Muscle layer of duodenum (tissue), 2 donors: Measurements from ENCODE around the gene IFT52.

Source experiments
- H3K27ac ChIP-seq: one replicate; pipeline ENCODE4 v1.7.0; 2013; ENCODE audit warnings: mild to moderate bottlenecking, low read length
- H3K27me3 ChIP-seq: one replicate; pipeline ENCODE4 v1.7.0; 2013; ENCODE audit warnings: low read depth, mild to moderate bottlenecking, control low read depth, low read length
- H3K36me3 ChIP-seq, 2 donors: one replicate each; pipeline ENCODE4 v1.7.0; 2013; ENCODE audit warnings: low read length in 2 of 2, control low read depth in 1 of 2, mild to moderate bottlenecking in 1 of 2; ENCODE audit not compliant: insufficient read depth in 2 of 2, control insufficient read depth in 1 of 2
- H3K4me1 ChIP-seq, 2 donors: one replicate each; pipeline ENCODE4 v1.7.0; 2013; ENCODE audit warnings: low read length in 2 of 2, mild to moderate bottlenecking in 2 of 2, control low read depth in 1 of 2, moderate library complexity in 1 of 2; ENCODE audit not compliant: insufficient read depth in 2 of 2, control insufficient read depth in 1 of 2
- H3K4me3 ChIP-seq, 2 donors: one replicate each; pipeline ENCODE4 v1.7.0; 2013; ENCODE audit warnings: low read length in 2 of 2, low read depth in 1 of 2, mild to moderate bottlenecking in 1 of 2
- H3K9me3 ChIP-seq, 2 donors: one replicate each; pipeline ENCODE4 v1.7.0; 2013; ENCODE audit warnings: low read length in 2 of 2, control low read depth in 1 of 2, mild to moderate bottlenecking in 1 of 2; ENCODE audit not compliant: control insufficient read depth in 1 of 2
- donor health status: healthy.

The IFT52 gene

GRCh38 chr20:43676368-43676767 lies 85.6 kb downstream of the IFT52 start:
- Histone ChIP-seq H3K27ac (no peak overlapping the region), H3K4me3 (no peak overlapping the region), H3K9me3 (no peaks in the 10 kb centered on the region), H3K36me3 (no peaks in the 10 kb centered on the region), H3K4me1 (no peaks in the 10 kb centered on the region), H3K27me3 (no peaks in the 10 kb centered on the region)

GRCh38 chr20:43680981-43681380 lies 90.2 kb downstream of the IFT52 start:
- Histone ChIP-seq H3K4me1 (no peaks in the 10 kb centered on the region), H3K4me3 (no peak overlapping the region), H3K27ac (no peak overlapping the region), H3K36me3 (no peaks in the 10 kb centered on the region), H3K27me3 (no peaks in the 10 kb centered on the region), H3K9me3 (no peaks in the 10 kb centered on the region)

- no peak overlapping the region for H3K4me3 ChIP-seq
- H3K9me3 ChIP-seq = no peaks in the 10 kb centered on the region
- no peak overlapping the region for H3K27ac ChIP-seq
- H3K4me1 ChIP-seq = no peaks in the 10 kb centered on the region
- H3K36me3 ChIP-seq = no peaks in the 10 kb centered on the region
- H3K27me3 ChIP-seq = no peaks in the 10 kb centered on the region
Measured at GRCh38 chr20:43681468-43681942, 90.8 kb downstream of the IFT52 start.

GRCh38 chr20:43681991-43682410 lies 91.3 kb downstream of the IFT52 start:
- H3K4me3 ChIP-seq = no peak overlapping the region
- no peaks in the 10 kb centered on the region for H3K4me1 ChIP-seq
- no peaks in the 10 kb centered on the region for H3K9me3 ChIP-seq

GRCh38 chr20:43682446-43682845 lies 91.7 kb downstream of the IFT52 start:
- Histone ChIP-seq H3K27me3 (no peaks in the 10 kb centered on the region), H3K4me1 (no peaks in the 10 kb centered on the region), H3K4me3 (no peak overlapping the region), H3K36me3 (no peaks in the 10 kb centered on the region), H3K27ac (no peak overlapping the region), H3K9me3 (no peaks in the 10 kb centered on the region)

More at GRCh38 chr20:43681991-43682410, 91.3 kb downstream of the IFT52 start:
- H3K27me3 ChIP-seq = no peaks in the 10 kb centered on the region
- H3K36me3 ChIP-seq = no peaks in the 10 kb centered on the region
- H3K27ac ChIP-seq = no peak overlapping the region

GRCh38 chr20:43686820-43687219 lies 96.1 kb downstream of the IFT52 start:
- Histone ChIP-seq H3K9me3 (no peaks in the 10 kb centered on the region), H3K36me3 (no peaks in the 10 kb centered on the region), H3K4me1 (no peaks in the 10 kb centered on the region), H3K4me3 (no peak overlapping the region), H3K27me3 (no peaks in the 10 kb centered on the region), H3K27ac (no peak overlapping the region)

- no peaks in the 10 kb centered on the region for H3K27me3 ChIP-seq
- no peak overlapping the region for H3K4me3 ChIP-seq
- H3K36me3 ChIP-seq = no peaks in the 10 kb centered on the region
- H3K27ac ChIP-seq = no peak overlapping the region
- H3K9me3 ChIP-seq = no peaks in the 10 kb centered on the region
- H3K4me1 ChIP-seq = no peaks in the 10 kb centered on the region
Measured at GRCh38 chr20:43689165-43689564, 98.4 kb downstream of the IFT52 start.

- no peaks in the 10 kb centered on the region for H3K4me1 ChIP-seq
- no peak overlapping the region for H3K27ac ChIP-seq
- H3K9me3 ChIP-seq = no peaks in the 10 kb centered on the region
- H3K36me3 ChIP-seq = no peaks in the 10 kb centered on the region
- H3K27me3 ChIP-seq = no peaks in the 10 kb centered on the region
- no peak overlapping the region for H3K4me3 ChIP-seq
Measured at GRCh38 chr20:43690943-43691598, 100.3 kb downstream of the IFT52 start.

- H3K9me3 ChIP-seq = no peaks in the 10 kb centered on the region
- H3K4me1 ChIP-seq = no peaks in the 10 kb centered on the region
- H3K27ac ChIP-seq = no peak overlapping the region
- no peaks in the 10 kb centered on the region for H3K27me3 ChIP-seq
- H3K36me3 ChIP-seq = no peaks in the 10 kb centered on the region
- H3K4me3 ChIP-seq = no peak overlapping the region
Measured at GRCh38 chr20:43691928-43692524, 101.3 kb downstream of the IFT52 start.

- Histone ChIP-seq H3K36me3 (no peaks in the 10 kb centered on the region), H3K4me1 (no peaks in the 10 kb centered on the region), H3K9me3 (no peaks in the 10 kb centered on the region), H3K27me3 (no peaks in the 10 kb centered on the region), H3K4me3 (no peak overlapping the region), H3K27ac (no peak overlapping the region)
Measured at GRCh38 chr20:43694763-43695162, 104.0 kb downstream of the IFT52 start.

GRCh38 chr20:43695571-43695970 lies 104.8 kb downstream of the IFT52 start:
- Histone ChIP-seq H3K4me1 (no peaks in the 10 kb centered on the region), H3K27ac (no peak overlapping the region), H3K36me3 (no peaks in the 10 kb centered on the region), H3K27me3 (no peaks in the 10 kb centered on the region), H3K9me3 (no peaks in the 10 kb centered on the region), H3K4me3 (no peak overlapping the region)
